Mesenchymal stem cell (in vitro differentiated cells and primary cell): ENCODE measurements around the gene ELMO1.

ENCODE experiments used
- DNase-seq: peaks from one replicate; pipeline ENCODE4 v3.0.0-alpha.2; 2013
- H2AFZ ChIP-seq: one replicate; pipeline ENCODE4 v1.6.1; 2013; ENCODE audit warnings: low read depth, mild to moderate bottlenecking, control low read depth, inconsistent platforms, low read length, moderate library complexity
- H2AK5ac ChIP-seq: 2 replicates; pipeline ENCODE4 v1.6.1; 2013; ENCODE audit warnings: low read length, moderate library complexity, mild to moderate bottlenecking, inconsistent platforms; ENCODE audit not compliant: severe bottlenecking
- H2BK120ac ChIP-seq: one replicate; pipeline ENCODE4 v1.6.1; 2013; ENCODE audit warnings: low read depth, mild to moderate bottlenecking, inconsistent platforms, low read length, moderate library complexity
- H2BK12ac ChIP-seq, 2 experiments: one replicate each; pipeline ENCODE4 v1.6.1; 2013; ENCODE audit warnings: inconsistent platforms in 2 of 2, low read length in 2 of 2, mild to moderate bottlenecking in 2 of 2, moderate library complexity in 2 of 2, control low read depth in 1 of 2
- H2BK15ac ChIP-seq: one replicate; pipeline ENCODE4 v1.6.1; 2013; ENCODE audit warnings: mild to moderate bottlenecking, low read depth, inconsistent platforms; ENCODE audit not compliant: poor library complexity, severe bottlenecking
- H2BK5ac ChIP-seq: 2 replicates; pipeline ENCODE4 v1.6.1; 2013; ENCODE audit warnings: low read depth, mild to moderate bottlenecking, low read length, control low read depth, inconsistent platforms; ENCODE audit not compliant: poor library complexity, severe bottlenecking
- H3K14ac ChIP-seq, 2 experiments: one replicate each; pipeline ENCODE4 v1.6.1; 2013; ENCODE audit warnings: inconsistent platforms in 2 of 2, low read length in 2 of 2, control low read depth in 1 of 2, mild to moderate bottlenecking in 1 of 2, moderate library complexity in 1 of 2
- H3K18ac ChIP-seq, 2 experiments: one replicate each; pipeline ENCODE4 v1.6.1; 2013; ENCODE audit warnings: inconsistent platforms in 2 of 2, low read length in 2 of 2, control low read depth in 1 of 2, low read depth in 1 of 2, mild to moderate bottlenecking in 1 of 2
- H3K23ac ChIP-seq, 2 experiments: one replicate each; pipeline ENCODE4 v1.6.1; 2013; ENCODE audit warnings: inconsistent platforms in 2 of 2, low read length in 2 of 2, mild to moderate bottlenecking in 2 of 2, moderate library complexity in 2 of 2, control low read depth in 1 of 2
- H3K27ac ChIP-seq: 2 replicates; pipeline ENCODE4 v1.5.1; 2013; ENCODE audit warnings: mild to moderate bottlenecking, moderate library complexity, low read length, control low read depth, inconsistent platforms; ENCODE audit not compliant: poor library complexity, severe bottlenecking
- H3K27me3 ChIP-seq, 2 experiments: 2 replicates each; pipeline versions ENCODE4 v1.6.1 to v1.7.0; 2013; ENCODE audit warnings: low read length in 2 of 2, mild to moderate bottlenecking in 2 of 2, moderate library complexity in 2 of 2, control low read depth in 1 of 2, inconsistent platforms in 1 of 2; ENCODE audit not compliant: control insufficient read depth in 1 of 2, insufficient read depth in 1 of 2
- H3K36me3 ChIP-seq, 2 experiments: 2 replicates each; pipeline versions ENCODE4 v1.6.1 to v1.7.0; 2013; ENCODE audit warnings: low read length in 2 of 2, control low read depth in 1 of 2, inconsistent platforms in 1 of 2, low read depth in 1 of 2, mild to moderate bottlenecking in 1 of 2; ENCODE audit not compliant: insufficient read depth in 2 of 2, control insufficient read depth in 1 of 2
- H3K4ac ChIP-seq, 2 experiments: one replicate each; pipeline ENCODE4 v1.6.1; 2013; ENCODE audit warnings: inconsistent platforms in 2 of 2, low read length in 2 of 2, mild to moderate bottlenecking in 2 of 2, moderate library complexity in 2 of 2, control low read depth in 1 of 2, low read depth in 1 of 2
- H3K4me1 ChIP-seq: 2 replicates; pipeline ENCODE4 v1.6.1; 2013; ENCODE audit warnings: low read depth, low read length, control low read depth; ENCODE audit not compliant: control insufficient read depth, insufficient read depth
- H3K4me2 ChIP-seq: 2 replicates; pipeline ENCODE4 v1.6.1; 2013; ENCODE audit warnings: low read length, mild to moderate bottlenecking, inconsistent platforms; ENCODE audit not compliant: poor library complexity, severe bottlenecking
- H3K4me3 ChIP-seq, 2 experiments: 2 replicates each; pipeline versions ENCODE4 v1.5.1 to v1.7.0; 2013; ENCODE audit warnings: low read length in 2 of 2, mild to moderate bottlenecking in 2 of 2, control low read depth in 1 of 2, low read depth in 1 of 2; ENCODE audit not compliant: insufficient read depth in 1 of 2
- H3K79me1 ChIP-seq: replicated peaks from 2 replicates; pipeline ENCODE4 v1.6.1; 2013; ENCODE audit warnings: mild to moderate bottlenecking, control low read depth, low read length, inconsistent platforms; ENCODE audit not compliant: poor library complexity, severe bottlenecking
- H3K9ac ChIP-seq: 2 replicates; pipeline ENCODE4 v1.7.0; 2013; ENCODE audit warnings: mild to moderate bottlenecking, low read length, moderate library complexity
- H3K9me3 ChIP-seq: 2 replicates; pipeline ENCODE4 v1.7.0; 2013; ENCODE audit warnings: mild to moderate bottlenecking, low read length; ENCODE audit not compliant: control insufficient read depth
- H4K8ac ChIP-seq: one replicate; pipeline ENCODE4 v1.6.1; 2013; ENCODE audit warnings: inconsistent platforms, mild to moderate bottlenecking, low read length, moderate library complexity
- H4K91ac ChIP-seq: one replicate; pipeline ENCODE4 v1.6.1; 2013; ENCODE audit warnings: mild to moderate bottlenecking, low read length, inconsistent platforms
- WGBS: methylation state at CpG from one replicate; pipeline ENCODE4 v1.1.7; 2013; ENCODE audit warnings: mixed read lengths; 5-methylcytosine and 5-hydroxymethylcytosine counted together

Gene ELMO1

DNA sequence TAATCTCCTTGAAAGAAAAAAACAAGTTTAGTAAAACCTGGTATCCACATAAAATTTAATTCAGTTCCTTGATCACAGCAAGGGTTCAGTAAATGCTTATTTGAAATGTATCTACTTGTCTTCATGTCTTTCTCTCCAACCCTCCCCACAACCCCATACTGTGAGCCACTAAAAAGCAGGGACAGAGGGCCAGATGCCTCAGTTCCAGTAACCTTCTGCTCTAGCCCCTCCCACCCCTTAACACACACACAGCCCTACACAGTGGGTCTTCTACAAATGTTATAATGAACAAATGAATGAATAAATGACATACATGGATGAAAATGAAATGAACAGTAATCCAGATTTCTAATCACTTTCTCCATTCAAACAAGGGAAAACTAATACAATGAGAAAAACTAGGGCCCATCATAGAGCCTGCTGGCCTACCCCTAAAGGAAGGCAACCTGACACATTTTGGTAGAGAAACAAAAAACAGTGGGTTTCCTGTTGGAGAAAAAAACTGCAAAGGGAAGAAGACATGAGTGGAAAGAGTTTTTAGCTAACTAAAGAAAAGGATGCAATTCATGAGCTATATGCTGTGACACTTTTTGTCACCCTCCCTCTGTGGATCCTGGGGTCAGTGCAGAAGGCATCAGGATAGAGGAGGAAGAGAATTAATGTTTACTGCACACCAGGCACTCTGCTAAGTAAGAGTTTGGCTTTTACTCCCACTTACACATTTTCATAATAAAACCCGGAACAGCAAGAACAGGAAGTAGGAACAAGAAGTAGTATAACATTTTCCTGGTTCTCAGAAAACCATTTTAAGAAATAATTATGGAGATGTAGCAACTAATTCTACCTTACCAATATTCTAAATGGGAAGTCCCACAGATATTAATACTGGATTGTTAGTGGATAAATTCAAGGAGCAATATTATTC lies 38.1 kb downstream of the ELMO1 start:
- Histone ChIP-seq H3K23ac (no peak overlapping the region), H3K27me3 (no peaks in the 10 kb centered on the region), H2BK120ac (no peak overlapping the region)

GRCh38 chr7:37409461-37409860 lies 39.2 kb downstream of the ELMO1 start:
- H4K91ac ChIP-seq = no peak overlapping the region
- H3K27ac ChIP-seq = no peak overlapping the region
- no peak overlapping the region for H3K14ac ChIP-seq
- H3K79me1 ChIP-seq = no peaks in the 10 kb centered on the region
- no peak overlapping the region for H2AK5ac ChIP-seq
- H3K27me3 ChIP-seq = no peaks in the 10 kb centered on the region
- no peaks in the 10 kb centered on the region for H3K9me3 ChIP-seq
- no peak overlapping the region for H2BK15ac ChIP-seq
- H3K4me2 ChIP-seq = no peak overlapping the region
- no peak overlapping the region for H2BK12ac ChIP-seq
- H3K23ac ChIP-seq = no peak overlapping the region
- no peak overlapping the region for H3K18ac ChIP-seq
- H4K8ac ChIP-seq = no peak overlapping the region
- no peak overlapping the region for H3K4ac ChIP-seq
- 73% methylated on average over 2 of the region's 2 CpGs for WGBS
- no peak for DNase-seq
- no peak overlapping the region for H2AFZ ChIP-seq
- no peaks in the 10 kb centered on the region for H3K36me3 ChIP-seq
- no peaks in the 10 kb centered on the region for H3K4me1 ChIP-seq
- H2BK5ac ChIP-seq = no peak overlapping the region
- H3K9ac ChIP-seq = no peak overlapping the region
- H2BK120ac ChIP-seq = no peak overlapping the region
- H3K4me3 ChIP-seq = no peak overlapping the region

More for the DNA sequence above, 38.1 kb downstream of the ELMO1 start:
- no peak overlapping the region for H2BK5ac ChIP-seq
- no peak overlapping the region for H3K4me2 ChIP-seq
- no peaks in the 10 kb centered on the region for H3K9me3 ChIP-seq
- no peak overlapping the region for H2AFZ ChIP-seq
- H2AK5ac ChIP-seq = no peak overlapping the region
- no peak overlapping the region for H3K4ac ChIP-seq
- H3K4me1 ChIP-seq = no peaks in the 10 kb centered on the region
- H3K4me3 ChIP-seq = no peak overlapping the region
- no peaks in the 10 kb centered on the region for H3K36me3 ChIP-seq
- no peak overlapping the region for H3K14ac ChIP-seq
- no peak for DNase-seq
- no peak overlapping the region for H3K27ac ChIP-seq
- no peak overlapping the region for H2BK12ac ChIP-seq
- H3K18ac ChIP-seq = no peak overlapping the region
- no peak overlapping the region for H4K8ac ChIP-seq
- H4K91ac ChIP-seq = no peak overlapping the region
- H3K9ac ChIP-seq = no peak overlapping the region
- no peak overlapping the region for H2BK15ac ChIP-seq
- no peaks in the 10 kb centered on the region for H3K79me1 ChIP-seq
- no CpG with 5 or more reads among the region's 1 CpG for WGBS

DNA sequence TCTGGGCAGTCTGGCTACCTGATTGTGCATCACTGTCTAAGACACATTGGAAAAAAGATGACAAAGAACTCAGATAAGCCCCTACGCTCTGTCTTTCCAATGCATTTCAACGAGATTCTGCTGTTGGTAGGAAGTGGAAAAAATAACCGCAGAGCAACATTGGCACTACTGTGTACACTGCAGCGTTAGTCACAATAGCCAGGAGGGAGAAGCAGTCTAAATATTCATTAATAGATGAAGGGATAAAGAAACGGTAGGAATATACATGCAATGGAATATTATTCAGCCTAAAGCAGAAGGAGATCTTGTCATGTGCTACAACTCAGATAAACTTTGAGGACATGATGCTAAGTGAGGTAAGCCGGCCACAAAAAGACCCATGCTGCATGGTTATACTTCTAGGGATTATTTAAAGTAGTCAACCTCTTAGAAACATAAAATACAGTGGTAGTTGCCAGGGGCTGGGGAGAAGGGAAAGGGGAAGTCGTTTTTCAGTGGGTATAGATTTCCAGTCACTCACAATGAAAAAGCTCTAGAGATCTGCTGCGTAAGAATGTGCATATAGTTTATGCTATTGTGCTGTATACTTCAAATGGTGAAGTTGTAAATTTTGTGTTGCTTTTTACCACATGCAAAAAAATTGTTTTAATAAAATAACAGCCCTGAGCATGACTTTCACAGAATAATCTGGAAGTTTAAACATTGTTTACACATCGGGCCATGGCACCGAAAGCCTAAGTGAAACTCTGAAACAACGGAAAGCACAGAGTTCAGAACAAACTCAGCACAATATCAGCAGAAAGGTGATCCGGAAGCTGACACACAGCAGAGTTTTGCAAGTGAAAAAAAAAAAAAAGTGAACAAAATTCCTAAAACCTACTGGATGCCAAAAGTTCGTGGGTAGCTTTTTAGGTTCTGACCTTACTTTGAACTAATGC lies 40.1 kb downstream of the ELMO1 start:
- Histone ChIP-seq H2BK120ac (no peak overlapping the region), H3K14ac (no peak overlapping the region), H3K36me3 (no peaks in the 10 kb centered on the region), H3K4me1 (no peaks in the 10 kb centered on the region), H3K4me3 (no peak overlapping the region), H3K27ac (no peak overlapping the region), H4K91ac (no peak overlapping the region), H3K27me3 (no peaks in the 10 kb centered on the region), H2BK15ac (no peak overlapping the region), H2BK12ac (no peak overlapping the region), H2AK5ac (no peak overlapping the region), H3K4me2 (no peak overlapping the region), H2AFZ (no peak overlapping the region), H3K9me3 (no peaks in the 10 kb centered on the region), H2BK5ac (no peak overlapping the region), H3K9ac (no peak overlapping the region), H4K8ac (no peak overlapping the region), H3K23ac (no peak overlapping the region), H3K79me1 (no peaks in the 10 kb centered on the region), H3K4ac (no peak overlapping the region), H3K18ac (no peak overlapping the region)
- DNase-seq = no peak
- WGBS = 83% methylated on average over 11 of the region's 13 CpGs

DNA sequence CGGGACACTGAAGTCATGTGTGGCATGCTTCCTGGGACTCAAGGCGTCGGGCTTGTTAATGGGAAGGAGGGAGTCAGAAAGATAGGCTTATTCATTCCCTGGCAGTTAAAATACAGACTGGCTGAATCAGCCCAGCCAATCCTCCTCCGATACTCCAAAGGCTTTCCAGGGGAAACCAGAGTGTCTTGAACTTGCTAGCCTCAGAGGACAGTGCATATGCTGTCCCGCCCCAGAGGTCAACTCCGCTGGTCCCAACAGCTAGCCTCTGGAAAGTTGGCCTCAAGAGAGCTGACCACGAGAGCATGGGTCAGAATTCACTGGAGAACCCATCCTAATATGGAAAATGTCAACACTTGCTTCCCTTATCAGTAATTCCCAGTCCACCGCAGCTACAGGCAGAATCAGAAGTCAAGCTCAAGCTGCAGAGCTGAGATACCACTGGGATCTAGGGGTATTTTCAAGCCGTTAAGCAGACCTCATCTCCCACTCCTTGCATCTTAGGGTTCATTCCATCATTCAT lies 43.0 kb downstream of the ELMO1 start:
- Histone ChIP-seq H3K9me3 (no peaks in the 10 kb centered on the region), H2BK12ac (no peak overlapping the region), H3K27ac (no peak overlapping the region), H3K14ac (no peak overlapping the region), H2BK120ac (no peak overlapping the region), H2AK5ac (no peak overlapping the region), H3K36me3 (no peaks in the 10 kb centered on the region), H3K4me3 (no peak overlapping the region), H3K18ac (no peak overlapping the region), H2BK5ac (no peak overlapping the region), H4K8ac (no peak overlapping the region), H2AFZ (no peak overlapping the region), H3K23ac (no peak overlapping the region), H3K4ac (no peak overlapping the region), H4K91ac (no peak overlapping the region), H3K4me2 (no peak overlapping the region), H3K9ac (no peak overlapping the region), H3K27me3 (no peaks in the 10 kb centered on the region), H3K79me1 (no peaks in the 10 kb centered on the region), H2BK15ac (no peak overlapping the region), H3K4me1 (no peaks in the 10 kb centered on the region)
- DNase-seq = no peak
- 54% methylated on average over 9 of the region's 9 CpGs for WGBS
